ENCODE data around the gene TGFBR3L.

GRCh38 chr19:7943444-7944176 is 29.0 kb downstream of the TGFBR3L start, which contains the start of gene TIMM44:
- peak; percentile 95 to 97 for TF ChIP-seq POLR2AphosphoS5 (IDR thresholded peaks at IDR 0.05)
- TF ChIP-seq CTCF (IDR thresholded peaks at IDR 0.05), result no peak
- peak; percentile 47 for TF ChIP-seq POLR2A (IDR thresholded peaks at IDR 0.05; ENCODE audit: low read depth)

All from esophagus muscularis mucosa (tissue), 3 donors.